Mononuclear cell (primary cell): ENCODE measurements around the gene OR8B8. TPM values are rescaled to one million over a fixed set of nuclear protein-coding genes. Genes with fewer than 3 reads are reported as not detected.

Experiments used
- H3K27me3 ChIP-seq: 2 replicates; pipeline ENCODE4 v1.6.0; 2011; ENCODE audit warnings: low read length, control low read depth; ENCODE audit not compliant: insufficient read depth
- H3K4me1 ChIP-seq: 2 replicates; pipeline ENCODE4 v1.5.1; 2011; ENCODE audit warnings: mild to moderate bottlenecking, low read length, control low read depth; ENCODE audit not compliant: insufficient read depth
- H3K4me3 ChIP-seq: 2 replicates; pipeline ENCODE4 v1.5.1; 2011; ENCODE audit warnings: mild to moderate bottlenecking, low read length, moderate library complexity
- H3K9me3 ChIP-seq: 2 replicates; pipeline ENCODE4 v1.5.1; 2011; ENCODE audit warnings: low read depth, mild to moderate bottlenecking, control low read depth, low read length
- total RNA-seq: library from RNA; depleted of rRNA; stranded (reverse); fragments of >200 nt; gene quantifications from one replicate; pipeline ENCODE4 v1.2.3, GENCODE V29; 2012

Gene OR8B8, protein sequence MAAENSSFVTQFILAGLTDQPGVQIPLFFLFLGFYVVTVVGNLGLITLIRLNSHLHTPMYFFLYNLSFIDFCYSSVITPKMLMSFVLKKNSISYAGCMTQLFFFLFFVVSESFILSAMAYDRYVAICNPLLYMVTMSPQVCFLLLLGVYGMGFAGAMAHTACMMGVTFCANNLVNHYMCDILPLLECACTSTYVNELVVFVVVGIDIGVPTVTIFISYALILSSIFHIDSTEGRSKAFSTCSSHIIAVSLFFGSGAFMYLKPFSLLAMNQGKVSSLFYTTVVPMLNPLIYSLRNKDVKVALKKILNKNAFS
- not detected for total RNA-seq

DNA sequence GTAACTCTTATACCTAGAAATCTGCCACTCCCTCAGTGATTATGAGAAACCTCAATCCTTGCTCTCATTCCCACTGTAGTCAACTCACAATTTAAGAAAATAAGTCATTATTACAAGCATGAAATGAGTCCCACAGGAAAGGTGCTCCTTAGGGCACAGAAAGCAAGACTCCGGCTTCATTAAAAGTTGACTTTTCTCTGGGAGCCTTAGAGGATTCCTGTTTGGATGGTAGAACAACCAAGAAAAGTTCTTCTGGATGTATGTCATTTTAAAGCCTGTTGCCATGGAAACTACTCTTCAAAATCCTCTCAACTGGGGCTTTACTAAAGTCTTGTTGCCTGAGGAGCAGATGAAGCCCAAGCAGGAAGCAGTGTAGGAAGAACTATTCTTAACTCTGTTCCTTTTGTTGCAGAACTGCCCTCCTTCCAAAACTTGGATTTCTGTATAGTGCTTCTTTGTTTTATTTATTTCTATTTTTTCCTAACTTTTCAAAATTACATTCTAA is at the start of gene OR8B8:
OR8B8 (minus strand) TSS at position 51 of the 505 bp plus-strand sequence. CDS start 4,611 bp downstream, outside the sequence.
- no peaks in the 10 kb centered on the region for H3K9me3 ChIP-seq
- no peaks in the 10 kb centered on the region for H3K4me1 ChIP-seq
- H3K4me3 ChIP-seq, result no peak within 1 kb of the TSS
- no peaks in the 10 kb centered on the region for H3K27me3 ChIP-seq

DNA sequence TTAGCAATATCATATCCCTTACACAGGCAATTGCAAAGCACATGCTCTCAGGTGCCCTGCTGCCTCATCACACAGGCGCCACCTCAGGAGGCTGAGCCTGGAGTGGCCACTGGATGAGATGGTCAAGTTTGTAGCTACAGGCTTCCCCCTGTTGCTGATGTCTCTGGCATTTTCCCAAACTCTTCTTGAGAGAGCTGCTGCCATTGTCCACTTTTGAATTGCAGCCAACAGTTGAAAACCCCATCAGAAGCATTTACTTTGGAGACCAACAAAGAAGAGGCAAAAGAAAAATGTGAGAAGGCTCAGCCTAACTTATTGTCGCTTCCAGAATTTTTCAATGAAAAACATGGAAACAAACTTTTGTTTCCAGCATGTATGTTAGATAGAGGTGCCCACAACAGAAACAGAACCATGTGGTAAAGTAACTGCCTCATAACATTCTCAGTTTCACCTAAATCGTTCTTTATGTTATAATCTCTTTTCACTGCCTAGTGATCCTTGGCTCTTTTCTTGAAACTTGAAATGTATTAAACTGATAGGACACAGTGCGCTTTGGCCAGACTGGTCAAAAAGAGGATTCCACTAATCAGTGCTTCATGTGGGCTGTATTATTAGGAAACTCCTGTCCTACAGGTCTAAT is 47.6 kb upstream of the OR8B8 start:
- H3K4me3 ChIP-seq, result no peak overlapping the region

DNA sequence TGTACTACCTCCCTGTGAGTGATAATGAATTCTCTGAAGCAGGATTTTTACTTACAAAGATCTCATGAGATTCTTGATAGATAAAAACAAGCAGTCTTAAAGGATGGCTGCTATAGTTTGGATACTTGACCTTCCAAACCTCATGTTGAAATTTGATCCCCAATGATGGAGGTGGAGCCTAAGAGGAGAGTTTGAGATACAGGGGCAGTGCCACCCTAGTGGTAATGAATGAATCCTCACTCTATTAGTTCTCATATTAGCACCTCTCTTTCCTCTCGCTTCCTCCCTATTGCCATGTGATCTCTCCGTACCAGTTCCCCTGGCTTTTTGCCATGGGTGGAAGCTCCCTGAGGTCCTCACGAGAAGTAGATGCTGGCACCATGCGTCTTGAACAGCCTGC is 37.9 kb upstream of the OR8B8 start:
- Histone ChIP-seq H3K4me3 (no peak overlapping the region), H3K27me3 (peaks cover 8% of the 10 kb centered on the region), H3K9me3 (no peaks in the 10 kb centered on the region), H3K4me1 (peaks cover 7% of the 10 kb centered on the region)

More for the DNA sequence above, 47.6 kb upstream of the OR8B8 start:
- Histone ChIP-seq H3K9me3 (no peaks in the 10 kb centered on the region), H3K4me1 (no peaks in the 10 kb centered on the region), H3K27me3 (no peaks in the 10 kb centered on the region)

DNA sequence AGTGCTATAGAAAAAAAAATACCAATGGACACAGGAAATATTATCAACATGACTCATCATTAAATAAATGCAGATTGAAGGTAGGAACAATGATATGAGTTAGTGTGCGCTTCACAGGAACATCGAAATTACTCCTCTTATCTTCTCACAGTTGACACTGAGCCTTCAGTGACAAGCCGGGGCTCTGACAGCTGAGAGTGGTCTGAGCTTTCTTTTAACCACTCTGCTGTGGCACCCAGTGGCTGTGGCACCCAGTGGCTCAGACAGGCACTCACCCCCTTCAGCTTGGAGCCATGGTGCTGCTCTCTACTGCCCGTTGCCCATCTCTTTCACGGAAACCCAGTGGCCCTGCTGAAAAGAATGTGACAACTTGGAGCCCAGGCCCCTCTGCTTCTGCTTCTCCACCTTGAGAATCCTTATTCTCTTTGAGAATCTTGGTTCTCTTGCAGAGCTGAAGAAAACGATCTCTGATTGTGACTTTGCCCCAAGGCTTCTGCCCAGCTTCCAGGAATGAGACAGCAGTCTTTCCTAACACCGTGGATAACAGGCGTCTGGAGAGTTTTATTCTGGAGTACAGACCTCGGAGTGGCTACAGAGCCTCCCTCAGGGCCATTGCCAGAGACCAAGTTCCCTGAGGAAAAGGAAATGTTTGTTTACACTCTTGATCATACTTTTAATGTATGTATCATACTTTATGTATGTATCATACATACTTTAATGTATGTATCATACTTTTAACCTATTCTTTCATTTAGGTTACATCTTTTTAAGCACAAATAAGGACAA is 37.1 kb upstream of the OR8B8 start:
- Histone ChIP-seq H3K4me3 (no peak overlapping the region), H3K9me3 (no peaks in the 10 kb centered on the region), H3K27me3 (peaks cover 8% of the 10 kb centered on the region), H3K4me1 (peaks cover 7% of the 10 kb centered on the region)

DNA sequence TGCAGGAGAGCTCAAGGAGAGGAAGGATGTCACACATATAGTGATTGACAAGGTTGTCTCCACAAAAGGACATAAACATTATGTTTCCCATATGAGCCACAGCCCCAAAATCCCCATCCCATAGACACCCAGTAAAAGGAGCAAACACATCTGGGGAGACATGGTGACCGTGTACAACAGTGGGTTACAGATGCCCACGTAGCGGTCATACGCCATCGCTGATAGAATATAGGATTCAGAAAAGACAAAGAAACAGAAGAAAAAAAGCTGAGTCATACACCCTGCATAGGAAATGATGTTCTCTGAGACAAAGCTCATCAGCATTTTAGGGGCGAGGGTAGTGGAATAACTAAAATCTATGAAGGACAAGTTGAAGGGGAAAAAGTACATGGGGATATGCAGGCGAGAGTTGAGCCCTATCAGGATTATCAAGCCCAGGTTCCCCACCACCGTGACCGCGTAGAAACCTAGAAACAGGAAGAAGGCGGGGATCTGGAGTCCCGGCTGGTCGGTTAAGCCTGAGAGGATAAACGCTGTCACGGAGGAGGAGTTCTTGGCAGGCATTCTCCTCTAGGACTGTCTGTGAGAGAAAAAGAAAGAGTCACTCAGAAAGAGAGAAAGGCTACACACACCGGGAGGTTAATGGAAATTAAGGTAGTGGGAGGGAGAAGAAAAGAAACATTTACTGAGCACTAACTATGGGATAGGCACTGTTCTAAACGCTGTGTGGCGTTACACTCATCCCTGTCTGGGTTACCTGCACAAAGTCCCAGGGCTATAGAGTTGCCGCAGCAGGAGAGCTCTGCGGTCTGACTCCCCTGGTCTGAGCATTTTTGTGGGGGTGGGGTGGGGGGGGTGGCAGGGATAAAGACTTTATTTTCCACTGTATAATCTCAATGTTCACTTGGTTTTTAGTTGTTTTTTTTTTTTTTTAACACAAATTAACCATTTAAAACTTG is 36.1 kb upstream of the OR8B8 start:
- Histone ChIP-seq H3K4me3 (no peak overlapping the region), H3K27me3 (peaks cover 8% of the 10 kb centered on the region), H3K4me1 (peaks cover 7% of the 10 kb centered on the region), H3K9me3 (no peaks in the 10 kb centered on the region)

DNA sequence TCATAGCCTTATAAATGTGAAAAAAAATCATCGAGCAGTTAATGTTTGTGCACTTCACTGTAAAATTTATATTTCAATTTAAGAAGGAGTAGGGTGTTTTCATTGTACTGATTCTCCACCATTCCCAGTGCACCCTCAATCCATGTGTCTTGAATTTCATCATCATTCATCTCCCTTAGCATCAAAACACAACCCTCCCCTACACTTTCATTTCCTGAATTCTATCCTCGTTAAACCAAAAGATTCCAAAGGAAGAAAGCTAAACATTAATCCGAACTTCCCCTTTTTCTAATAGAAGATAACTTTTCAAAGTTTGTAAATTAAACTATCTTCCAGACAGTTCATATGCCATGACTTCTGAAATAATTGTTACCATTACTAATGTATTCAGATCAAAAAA is 34.1 kb upstream of the OR8B8 start:
- Histone ChIP-seq H3K27me3 (peaks cover 2% of the 10 kb centered on the region), H3K4me3 (no peak overlapping the region), H3K9me3 (no peaks in the 10 kb centered on the region), H3K4me1 (peaks cover 7% of the 10 kb centered on the region)

DNA sequence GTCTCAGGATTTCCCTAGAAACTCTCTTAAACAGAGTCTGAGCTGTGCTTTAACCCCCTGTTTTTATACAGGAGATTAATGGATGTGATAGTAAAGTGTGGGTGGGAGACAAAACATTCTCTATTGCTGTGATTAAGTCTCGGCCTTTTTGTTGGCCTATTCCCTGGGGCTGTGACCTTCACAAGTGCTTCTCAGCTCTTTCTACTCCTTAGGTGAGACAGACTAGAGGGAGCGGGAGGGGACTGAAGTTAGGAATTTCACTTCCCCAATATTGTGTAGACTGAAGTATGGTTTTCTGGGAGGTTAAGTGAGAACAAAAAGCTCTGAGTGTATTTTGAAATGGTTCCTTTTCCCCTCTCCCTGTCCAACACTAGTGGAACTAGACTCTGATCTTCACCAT is 29.8 kb upstream of the OR8B8 start:
- H3K4me1 ChIP-seq, result no peaks in the 10 kb centered on the region
- H3K9me3 ChIP-seq, result no peaks in the 10 kb centered on the region
- no peaks in the 10 kb centered on the region for H3K27me3 ChIP-seq
- no peak overlapping the region for H3K4me3 ChIP-seq

DNA sequence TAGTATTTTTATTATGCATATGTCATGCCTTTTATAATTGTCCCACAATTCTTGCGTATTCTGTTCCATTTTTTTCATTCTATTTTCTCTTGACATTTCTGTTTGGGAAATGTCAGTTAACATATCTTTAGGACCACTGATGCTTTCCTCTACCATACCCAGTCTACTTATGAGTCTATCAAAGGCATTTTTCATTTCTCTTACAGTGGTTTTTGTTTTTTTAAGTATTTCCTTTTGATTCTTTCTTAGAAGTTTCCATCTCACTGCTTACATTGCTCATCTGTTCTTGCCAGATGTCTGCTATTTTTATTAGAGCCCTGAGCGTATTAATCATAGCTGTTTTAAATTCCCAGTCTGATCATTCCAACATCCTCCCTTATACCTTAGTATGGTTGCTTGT is 29.3 kb upstream of the OR8B8 start:
- Histone ChIP-seq H3K4me3 (no peak overlapping the region), H3K4me1 (no peaks in the 10 kb centered on the region)

DNA sequence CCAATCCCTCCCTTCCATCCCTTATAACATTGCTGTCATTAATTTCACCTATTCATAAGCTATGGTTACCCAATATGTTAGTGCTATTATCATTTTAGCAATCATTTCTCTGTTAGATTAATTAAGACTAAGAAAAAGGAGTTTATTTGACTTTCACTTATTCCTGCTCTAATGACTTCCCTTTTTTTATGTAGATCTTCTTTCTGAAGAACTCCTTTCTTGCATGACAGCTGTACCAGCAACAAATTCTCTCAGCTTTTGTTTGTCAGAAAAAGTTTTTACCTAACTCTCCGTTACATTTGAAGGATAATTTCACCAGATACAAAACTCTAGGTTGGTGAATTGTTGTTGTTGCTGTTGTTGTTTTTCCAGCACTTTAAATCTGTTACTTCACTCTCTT is 28.6 kb upstream of the OR8B8 start:
- H3K27me3 ChIP-seq, result no peaks in the 10 kb centered on the region
- H3K4me1 ChIP-seq, result no peaks in the 10 kb centered on the region
- H3K4me3 ChIP-seq, result no peak overlapping the region
- no peaks in the 10 kb centered on the region for H3K9me3 ChIP-seq

More for the DNA sequence above, 29.3 kb upstream of the OR8B8 start:
- no peaks in the 10 kb centered on the region for H3K9me3 ChIP-seq
- no peaks in the 10 kb centered on the region for H3K27me3 ChIP-seq

DNA sequence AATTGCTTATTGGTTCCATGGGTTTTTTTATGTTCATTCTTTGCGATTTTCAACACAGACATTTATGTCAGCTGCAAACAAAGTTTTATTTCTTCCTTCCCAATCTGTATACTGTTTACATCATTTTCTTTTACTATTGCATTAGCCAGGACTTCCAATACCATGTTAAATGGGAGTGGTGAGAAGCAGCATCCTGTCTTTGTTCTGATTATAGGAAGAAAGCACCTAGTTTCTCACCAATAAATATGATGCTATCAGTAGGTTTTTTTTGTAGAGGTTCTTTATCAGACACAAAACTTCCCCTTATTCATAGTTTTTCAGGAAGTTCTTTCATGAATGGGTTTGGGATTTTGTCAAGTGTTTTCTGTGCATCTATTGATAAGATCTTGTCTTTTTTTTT is 28.0 kb upstream of the OR8B8 start:
- H3K27me3 ChIP-seq, result no peaks in the 10 kb centered on the region
- no peaks in the 10 kb centered on the region for H3K9me3 ChIP-seq
- no peak overlapping the region for H3K4me3 ChIP-seq
- no peaks in the 10 kb centered on the region for H3K4me1 ChIP-seq

DNA sequence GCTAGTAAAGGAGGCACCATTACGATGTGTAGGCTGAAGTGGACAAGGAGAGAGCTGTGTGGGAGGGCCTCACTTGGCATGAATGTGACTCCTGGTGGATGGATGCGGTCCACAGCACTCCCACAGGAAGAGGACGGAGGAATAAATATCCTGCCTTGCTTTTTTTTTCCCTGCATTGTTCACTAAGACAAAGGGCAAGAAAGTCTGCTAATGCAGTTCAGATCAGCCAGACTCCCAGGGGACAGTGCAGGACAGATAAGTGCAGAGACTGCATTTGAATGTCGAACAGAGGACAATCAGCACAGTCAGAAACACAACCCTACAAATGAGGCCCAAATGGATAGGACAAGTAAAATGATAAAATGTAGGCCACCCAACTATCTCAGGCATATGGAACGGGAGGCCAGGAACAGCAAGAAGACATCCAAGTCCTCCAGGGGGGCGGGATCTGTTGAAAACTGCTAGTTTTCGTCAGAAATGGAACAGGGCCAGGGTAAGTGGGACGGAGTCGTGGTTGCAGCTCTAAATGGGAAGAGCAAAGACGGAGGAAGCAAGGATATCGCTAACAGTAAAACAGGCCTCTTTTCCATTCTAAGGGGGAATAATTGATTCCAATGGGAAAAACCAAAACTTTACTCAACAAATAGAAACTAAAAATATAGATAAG is 25.2 kb upstream of the OR8B8 start:
- Histone ChIP-seq H3K27me3 (no peaks in the 10 kb centered on the region), H3K9me3 (no peaks in the 10 kb centered on the region), H3K4me1 (no peaks in the 10 kb centered on the region), H3K4me3 (no peak overlapping the region)

DNA sequence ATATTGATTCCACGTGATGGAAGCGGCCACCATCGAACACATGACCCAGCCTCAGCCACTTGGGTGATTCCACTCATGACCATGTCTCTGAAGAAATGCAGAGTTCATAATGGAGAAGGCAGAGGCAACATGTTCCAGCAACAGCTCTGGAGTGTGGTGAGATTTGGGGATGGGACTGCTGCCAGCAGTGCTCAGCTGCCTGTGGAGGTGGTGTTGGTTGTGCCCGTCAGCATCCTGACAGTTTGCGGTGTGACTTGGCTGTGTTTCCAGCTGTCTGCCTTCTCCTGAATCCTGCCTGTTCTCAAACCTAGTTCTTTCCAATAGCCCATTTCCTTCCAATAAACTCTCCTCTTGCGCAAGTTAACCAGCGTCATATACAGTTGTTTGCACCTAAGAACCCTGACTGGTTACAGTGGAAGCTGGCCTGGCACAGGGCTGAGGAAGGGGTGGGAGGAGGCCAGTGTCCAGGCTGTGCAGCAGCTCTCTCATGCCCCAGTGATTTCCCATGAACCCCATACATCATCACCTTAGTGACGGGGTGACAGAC is 22.0 kb upstream of the OR8B8 start:
- H3K9me3 ChIP-seq, result no peaks in the 10 kb centered on the region
- no peaks in the 10 kb centered on the region for H3K4me1 ChIP-seq
- H3K27me3 ChIP-seq, result no peaks in the 10 kb centered on the region

DNA sequence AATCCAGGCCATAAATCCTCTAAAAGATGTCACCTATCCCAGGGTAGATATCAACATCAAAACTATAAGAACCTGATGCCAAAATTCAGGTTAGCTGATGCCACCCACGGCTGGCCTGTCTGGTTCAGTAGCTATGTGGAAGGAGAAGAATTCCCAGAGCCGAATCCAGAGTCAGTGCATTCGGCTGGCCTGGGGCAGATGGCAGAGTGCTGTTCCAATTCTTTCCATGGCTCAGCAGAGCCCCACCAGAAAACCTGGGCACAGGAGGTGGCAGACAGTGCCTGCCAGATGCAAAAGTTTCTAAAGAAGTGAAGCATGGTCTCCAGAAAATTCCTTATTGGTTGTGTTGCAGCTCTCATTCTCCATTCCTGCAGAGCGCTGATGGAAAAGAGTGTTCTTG is 19.9 kb upstream of the OR8B8 start:
- Histone ChIP-seq H3K4me3 (no peak overlapping the region), H3K27me3 (no peaks in the 10 kb centered on the region), H3K4me1 (no peaks in the 10 kb centered on the region), H3K9me3 (no peaks in the 10 kb centered on the region)

More for the DNA sequence above, 22.0 kb upstream of the OR8B8 start:
- H3K4me3 ChIP-seq, result no peak overlapping the region

DNA sequence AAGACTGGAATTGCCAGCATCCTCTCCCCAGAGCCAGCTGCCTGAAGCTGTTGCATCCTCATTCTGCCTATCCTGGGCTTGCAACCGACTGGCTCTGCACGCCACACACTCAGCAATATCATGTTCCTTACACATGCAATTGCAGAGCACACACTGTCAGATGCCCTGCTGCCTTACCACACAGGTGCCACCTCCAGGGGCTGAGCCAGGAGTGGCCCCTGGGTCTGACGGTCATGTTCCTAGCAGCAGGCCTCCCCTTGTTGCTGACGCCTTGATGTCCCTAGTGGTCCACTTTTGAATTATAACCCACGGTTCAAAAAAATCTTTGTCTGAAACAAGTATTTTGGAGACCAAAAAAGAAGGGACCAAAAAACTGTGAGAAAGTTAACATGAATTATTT is 18.5 kb upstream of the OR8B8 start:
- Histone ChIP-seq H3K9me3 (no peaks in the 10 kb centered on the region), H3K27me3 (no peaks in the 10 kb centered on the region), H3K4me3 (no peak overlapping the region), H3K4me1 (no peaks in the 10 kb centered on the region)
